ENCODE results near the gene TMCO4.

GRCh38 chr1:19770436-19771190 lies 29.1 kb downstream of the TMCO4 start:
- TF ChIP-seq POLR2A (IDR thresholded peaks at IDR 0.05) (no peak), CTCF (IDR thresholded peaks at IDR 0.05) (no peak)
